HG03558 (cell line): ENCODE results near the gene PTEN.

ENCODE experiments used
- ATAC-seq: cut with Tn5 transposase; IDR thresholded peaks from one replicate; pipeline ENCODE4 v1.9.1; 2021; ENCODE audit warnings: moderate number of reproducible peaks; ENCODE audit not compliant: unreplicated experiment; ENCODE audit errors: extremely low read depth

The PTEN gene

DNA sequence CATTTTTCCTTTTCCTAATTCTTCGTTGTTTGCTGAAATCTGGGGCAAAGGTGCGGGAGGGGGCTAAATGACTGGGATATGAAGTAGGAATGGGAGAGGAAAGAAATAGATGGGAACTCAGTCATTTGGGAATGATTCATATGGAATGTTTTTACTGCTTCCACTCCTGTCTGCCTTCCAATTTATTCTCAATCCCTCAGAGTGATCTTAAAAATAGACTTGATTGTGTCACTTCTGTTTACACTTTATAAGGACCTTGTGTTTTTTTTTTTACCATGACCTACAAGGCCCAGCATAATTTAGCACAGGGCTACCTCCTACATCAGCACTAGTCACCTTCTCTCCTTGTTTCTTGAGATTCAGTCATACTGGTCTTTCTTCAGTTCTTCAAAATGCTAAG is 97.9 kb downstream of the PTEN start:
- no peak for ATAC-seq

DNA sequence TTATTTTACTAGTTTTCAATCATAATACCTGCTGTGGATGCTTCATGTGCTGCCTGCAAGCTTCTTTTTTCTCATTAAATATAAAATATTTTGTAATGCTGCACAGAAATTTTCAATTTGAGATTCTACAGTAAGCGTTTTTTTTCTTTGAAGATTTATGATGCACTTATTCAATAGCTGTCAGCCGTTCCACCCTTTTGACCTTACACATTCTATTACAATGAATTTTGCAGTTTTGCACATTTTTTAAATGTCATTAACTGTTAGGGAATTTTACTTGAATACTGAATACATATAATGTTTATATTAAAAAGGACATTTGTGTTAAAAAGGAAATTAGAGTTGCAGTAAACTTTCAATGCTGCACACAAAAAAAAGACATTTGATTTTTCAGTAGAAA is 103.0 kb downstream of the PTEN start:
- no peak for ATAC-seq

DNA sequence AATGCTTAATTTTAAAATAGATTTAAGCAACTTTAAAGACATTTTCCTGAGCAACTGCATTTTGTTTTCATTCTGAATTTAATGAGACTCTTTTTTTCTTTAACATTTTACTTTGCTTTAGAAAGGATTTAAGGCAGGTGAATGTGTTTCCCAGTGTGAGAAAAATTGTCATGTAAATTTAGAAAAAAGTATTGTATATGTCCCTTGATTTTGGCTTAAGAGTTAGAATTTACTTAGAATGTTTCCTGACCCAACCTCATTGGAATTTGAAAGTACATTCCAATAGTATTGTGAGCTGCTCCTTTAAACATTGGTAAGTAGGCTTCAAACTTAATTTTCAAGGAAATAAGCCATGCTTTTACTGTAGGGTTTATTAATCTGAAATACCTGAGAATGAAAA is 110.2 kb downstream of the PTEN start:
- no peak for ATAC-seq

DNA sequence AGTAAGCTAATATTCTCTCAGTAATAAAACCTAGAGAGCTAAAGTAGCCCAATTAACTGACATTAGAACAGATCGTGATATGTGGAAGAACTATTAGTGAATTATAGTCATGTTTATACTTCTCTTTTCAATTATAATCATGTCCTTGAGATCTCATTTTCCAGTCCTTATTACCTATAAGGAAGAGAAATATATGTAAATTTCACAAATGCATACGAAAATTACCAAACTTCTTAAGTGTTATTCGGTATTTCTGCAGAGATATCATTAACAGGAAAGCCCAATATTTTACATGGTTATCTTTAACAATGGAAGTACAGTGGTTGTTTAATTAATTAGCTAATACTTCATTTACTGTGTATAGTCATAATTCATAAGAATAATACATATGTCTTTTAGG is 110.7 kb downstream of the PTEN start:
- no peak for ATAC-seq

DNA sequence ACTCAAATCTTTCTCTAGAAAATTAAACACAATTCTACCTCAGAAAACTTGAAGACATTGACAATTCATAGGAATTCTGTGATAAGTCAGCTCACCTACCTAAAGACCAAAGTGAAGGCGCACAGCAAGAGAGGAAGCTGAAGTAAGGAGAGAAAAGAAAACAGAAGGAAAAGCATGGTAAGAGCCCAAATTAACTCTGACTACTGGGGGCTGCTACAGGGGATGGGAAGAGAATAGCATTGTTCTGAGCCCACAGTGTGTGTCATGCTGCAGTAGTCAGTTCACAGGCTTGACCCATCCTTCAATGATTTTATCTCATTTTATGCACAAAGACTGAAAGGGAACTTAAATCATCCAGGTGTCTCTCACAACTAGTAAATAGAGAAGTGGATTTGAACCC is 111.3 kb downstream of the PTEN start:
- ATAC-seq: no peak

DNA sequence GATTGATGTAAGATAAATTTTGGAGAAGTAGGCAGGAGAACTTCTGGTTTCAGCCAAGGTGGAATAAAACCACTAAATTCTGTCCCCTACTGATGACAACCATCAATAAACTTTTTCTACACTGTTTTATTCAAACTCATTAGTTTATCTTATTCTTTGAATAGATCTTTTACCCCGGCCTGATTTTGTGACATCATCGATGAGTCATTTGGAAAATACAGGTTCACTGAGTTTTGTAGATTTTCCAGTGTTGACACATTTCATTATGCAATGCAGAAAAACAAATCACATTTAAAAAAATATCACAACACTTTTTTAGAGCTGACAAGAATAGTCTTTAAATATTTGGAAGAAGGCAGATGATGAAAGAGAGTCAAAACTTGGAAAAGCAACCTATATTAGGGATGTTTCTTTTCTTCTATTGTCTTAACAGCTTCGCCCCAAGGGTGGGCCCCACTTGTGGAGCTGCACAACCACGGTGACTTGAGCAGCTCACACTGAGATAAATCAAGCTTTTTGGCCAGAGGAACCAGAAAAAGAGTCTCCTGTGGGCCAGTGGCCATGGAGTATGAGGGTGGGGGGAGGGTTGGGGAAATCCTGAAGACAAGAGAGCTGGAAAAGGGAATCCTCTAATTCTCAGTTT is 112.8 kb downstream of the PTEN start:
- ATAC-seq: no peak

DNA sequence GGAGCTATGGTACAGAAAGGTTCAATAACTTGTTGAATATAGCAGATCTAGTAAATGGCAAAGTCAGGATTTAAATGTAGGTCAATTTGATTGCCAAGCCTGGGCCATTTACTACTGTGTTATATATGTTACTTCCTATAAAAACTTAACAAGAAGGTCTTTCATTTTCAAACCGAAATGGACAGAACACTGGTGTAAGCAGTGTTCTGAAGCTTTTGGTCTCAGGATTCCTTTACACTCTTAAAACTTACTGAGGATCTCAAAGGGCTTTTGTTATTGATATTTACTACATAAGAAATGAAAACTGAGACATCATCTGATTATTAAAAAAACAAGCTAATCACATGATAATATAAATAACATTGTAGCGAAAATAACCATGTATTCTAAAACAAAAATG is 114.7 kb downstream of the PTEN start:
- ATAC-seq: no peak

DNA sequence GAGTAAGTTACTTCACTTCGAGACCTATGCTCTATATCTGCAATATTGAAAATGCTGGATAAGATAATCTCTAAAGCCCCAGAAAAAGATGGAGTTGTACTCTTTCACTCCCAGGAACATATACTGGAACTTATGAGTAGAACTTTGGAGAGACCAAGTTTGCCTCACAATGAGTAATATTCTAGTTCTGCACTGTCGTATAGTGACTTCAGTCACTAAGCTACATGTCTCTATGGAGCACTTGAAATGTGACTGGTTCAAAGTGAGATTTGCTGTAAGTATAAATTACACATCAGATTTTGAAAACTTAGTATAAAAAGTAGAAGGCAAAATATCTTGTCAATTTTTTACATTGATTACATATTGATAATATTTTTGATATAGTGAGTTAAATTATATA is 116.4 kb downstream of the PTEN start:
- ATAC-seq: no peak

DNA sequence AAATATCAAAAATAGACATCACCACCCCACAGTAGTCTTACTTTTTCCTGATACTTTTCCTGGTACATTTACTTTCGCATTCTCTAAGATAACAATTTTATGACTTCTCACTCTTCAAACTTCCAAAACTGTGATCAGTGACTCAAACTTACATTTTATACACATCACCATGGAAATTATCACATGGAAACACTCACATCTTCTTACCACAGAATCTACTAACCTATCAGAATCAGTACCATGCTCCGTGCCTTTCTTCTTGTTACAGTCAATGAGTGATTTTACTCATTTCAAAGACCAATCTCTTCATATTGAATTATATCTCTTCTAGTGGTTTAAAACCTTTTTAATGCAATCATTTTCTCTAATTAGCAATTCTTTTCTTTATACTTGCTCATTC is 120.3 kb downstream of the PTEN start:
- no peak for ATAC-seq

DNA sequence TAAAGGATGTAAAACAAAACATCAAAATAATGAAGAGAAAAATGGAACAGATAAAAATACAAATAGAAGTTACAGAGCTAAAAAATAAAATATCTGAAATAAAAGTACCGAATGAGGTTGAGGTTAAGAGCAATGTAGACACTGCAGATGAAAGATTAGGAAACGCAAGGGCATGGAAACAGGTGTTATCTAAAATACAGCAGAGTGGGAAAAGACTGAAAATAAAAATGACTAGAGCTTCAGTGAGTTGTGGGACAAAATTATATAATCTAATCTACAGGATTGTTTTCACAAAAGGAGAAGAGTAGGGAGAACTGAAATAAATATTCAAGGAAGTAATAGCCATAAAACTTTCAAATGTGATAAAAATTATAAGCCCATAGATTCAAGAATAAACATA is 123.8 kb downstream of the PTEN start:
- no peak for ATAC-seq

DNA sequence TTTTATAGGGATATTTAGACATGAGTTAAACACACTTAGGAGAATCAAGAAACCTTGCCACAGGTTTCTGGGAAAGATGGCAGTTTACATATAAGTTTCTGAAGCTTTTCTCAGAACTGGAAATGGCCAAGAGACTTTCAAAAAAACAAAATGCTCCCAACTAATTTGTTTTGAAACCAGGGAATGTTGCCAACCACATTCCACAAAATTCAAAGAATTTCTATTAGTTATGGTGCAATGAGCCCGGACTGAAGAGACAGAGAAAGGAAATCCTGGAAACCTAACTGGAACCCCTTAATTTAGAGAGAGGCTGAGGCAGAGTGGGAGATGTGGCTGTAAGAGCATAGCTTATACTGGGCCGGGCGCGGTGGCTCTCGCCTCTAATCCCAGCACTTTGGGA is 128.5 kb downstream of the PTEN start:
- no peak for ATAC-seq

DNA sequence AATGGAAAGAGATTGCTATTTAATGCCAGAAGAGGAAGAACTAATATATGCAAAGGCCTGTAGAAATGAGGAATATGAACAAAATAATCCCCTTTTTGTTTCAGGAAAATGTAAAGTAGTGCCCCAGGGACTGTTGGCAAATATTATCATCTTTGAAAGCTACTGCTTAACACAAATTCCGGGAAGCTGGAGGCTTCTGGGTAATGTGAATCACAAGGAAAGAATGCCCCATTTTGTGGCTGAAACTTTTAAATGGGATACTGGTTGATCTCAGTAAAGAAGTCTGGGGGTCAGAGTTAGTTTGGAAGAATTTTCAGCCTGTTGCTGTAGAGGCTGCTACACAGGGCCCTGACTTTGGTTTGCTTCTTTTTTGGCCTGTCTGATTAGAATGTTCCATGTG is 141.0 kb downstream of the PTEN start:
- ATAC-seq: no peak

DNA sequence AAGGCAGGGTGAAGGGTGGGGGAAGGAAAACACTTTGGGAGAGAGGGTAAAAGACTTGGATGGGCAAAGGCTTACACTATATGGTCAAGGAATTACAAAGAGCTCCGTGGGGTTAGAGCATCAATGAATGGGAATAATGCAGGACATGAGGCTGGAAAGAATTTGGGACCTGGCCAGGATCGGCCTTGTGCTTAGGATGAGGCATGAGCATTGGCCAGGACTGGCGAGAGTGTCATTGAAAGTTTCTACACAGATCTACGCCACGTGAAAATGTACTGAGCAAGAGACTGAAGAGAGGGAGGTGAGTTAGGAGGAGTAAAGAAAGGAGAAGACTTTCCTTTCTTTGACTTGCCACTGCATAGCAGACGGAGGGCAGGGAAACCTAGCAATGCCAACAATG is 142.8 kb downstream of the PTEN start:
- no peak for ATAC-seq

DNA sequence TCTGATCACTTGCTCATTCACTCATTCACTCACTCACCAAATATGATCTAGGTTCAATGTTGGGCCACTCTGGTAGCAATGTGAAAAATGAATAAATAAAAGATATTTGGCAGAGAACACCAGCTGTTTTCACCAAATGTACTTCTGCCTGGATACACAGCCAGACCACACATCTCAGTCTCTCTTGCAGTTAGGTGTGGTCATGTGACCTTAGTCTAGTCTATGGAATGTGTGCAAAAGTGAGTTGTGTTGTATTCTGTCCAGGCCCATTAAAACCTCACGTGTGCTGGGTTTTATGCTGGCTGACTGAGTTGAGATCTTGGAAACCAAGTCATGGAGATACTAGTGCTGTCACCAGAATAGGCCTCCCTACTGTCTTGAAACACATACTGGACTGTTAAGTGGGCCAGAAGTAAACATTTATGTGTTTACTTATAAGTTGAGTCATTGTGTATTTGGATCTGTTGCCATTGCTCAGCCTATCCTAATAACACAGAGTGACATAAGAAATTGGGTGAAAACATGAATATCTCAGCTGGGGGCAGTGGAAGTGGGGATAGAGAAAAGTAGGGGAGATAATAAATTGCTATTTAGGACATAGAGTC is 145.5 kb downstream of the PTEN start:
- ATAC-seq: no peak

DNA sequence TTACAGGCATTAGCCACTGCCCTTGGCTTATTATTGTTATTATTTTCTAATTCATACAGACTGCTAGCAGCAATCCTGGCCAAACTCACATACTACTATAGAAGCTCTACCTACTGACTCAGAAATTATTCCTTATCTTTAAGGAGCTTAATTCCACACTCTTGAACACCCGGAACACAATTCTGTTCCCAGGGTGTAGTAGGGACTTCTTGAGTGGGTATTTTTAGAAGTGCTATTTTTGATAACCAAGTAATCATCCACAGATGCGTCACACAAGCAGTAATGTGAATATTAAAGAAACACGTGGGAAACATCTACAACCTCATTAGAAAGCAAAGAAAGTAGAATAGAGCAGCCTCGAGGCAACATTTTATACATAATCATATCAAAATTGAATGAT is 149.2 kb downstream of the PTEN start:
- ATAC-seq: no peak

DNA sequence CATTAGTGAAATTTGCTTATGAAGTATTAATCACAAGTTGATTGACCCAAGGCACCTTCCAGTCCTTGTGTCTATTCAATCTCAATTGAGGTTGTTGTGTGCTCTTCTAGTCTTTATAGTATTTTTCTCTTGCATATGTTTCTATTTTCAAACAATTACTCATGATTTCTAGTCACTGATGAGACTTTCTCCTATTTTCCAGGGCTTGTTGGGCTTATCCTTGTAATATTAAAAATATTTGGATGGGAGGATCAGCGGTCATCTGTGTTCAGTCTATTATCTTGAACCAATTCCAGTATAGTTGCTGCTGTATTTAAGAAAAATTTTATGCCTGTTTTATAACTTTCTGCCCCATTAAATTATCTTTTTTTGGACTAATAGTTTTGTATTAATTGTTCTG is 154.4 kb downstream of the PTEN start:
- no peak for ATAC-seq

DNA sequence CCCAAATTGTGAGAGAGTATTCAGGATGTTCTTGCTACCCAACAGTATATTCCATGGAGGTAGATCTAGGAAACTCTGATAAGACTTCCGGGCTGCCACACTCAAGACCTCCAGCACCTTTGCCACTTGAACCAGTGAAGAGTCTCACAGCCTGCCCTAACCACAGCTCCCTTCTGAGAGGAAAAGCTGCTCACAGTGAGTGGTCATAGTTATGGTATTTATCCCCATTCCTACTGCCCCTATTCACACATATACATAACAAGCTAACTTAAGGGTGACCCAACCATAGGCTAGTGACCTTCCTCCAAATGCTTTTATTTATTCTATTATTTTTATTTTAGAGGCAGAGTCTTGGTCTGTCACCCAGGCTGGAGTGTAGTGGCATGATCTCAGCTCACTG is 156.3 kb downstream of the PTEN start:
- ATAC-seq: no peak
